ENCODE measurements around the gene SIGLEC15.
"Not testable (repeated sequence)": the region's sequence is repeated elsewhere in the genome, so short reads cannot be mapped to it uniquely, and the experiment has no call there.

Gene SIGLEC15

DNA sequence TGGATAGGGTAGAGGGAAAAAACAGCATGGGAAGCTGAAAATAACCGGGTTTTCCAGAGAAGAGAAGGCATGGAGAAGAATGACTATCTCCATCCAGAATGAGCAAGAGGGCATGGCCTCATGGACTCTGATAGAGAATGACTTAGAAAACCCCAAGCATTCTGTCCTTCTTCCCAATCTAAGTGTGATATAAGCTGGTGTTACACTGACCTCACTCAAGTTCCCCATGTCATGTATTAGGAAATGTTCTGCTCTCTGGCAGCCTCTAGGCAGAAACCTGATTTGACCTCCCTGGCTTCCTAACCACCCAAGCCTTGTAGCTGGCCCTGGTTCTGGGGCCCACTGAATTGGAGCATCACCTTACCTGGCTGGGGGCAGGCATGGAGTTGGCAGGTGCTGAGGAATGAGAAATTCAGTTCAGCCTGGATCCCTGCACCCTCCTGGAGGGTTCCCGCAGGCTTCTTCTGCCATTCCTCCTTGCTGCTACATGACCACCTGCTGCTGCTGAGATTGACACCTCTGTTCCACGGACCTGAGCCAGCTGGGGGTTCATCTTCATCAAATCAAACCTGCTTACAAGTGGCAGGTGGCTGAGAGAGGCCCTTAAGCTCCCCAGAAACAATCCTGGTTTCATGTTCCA, 5.2 kb upstream of the SIGLEC15 start:
- no peak for DNase-seq

DNA sequence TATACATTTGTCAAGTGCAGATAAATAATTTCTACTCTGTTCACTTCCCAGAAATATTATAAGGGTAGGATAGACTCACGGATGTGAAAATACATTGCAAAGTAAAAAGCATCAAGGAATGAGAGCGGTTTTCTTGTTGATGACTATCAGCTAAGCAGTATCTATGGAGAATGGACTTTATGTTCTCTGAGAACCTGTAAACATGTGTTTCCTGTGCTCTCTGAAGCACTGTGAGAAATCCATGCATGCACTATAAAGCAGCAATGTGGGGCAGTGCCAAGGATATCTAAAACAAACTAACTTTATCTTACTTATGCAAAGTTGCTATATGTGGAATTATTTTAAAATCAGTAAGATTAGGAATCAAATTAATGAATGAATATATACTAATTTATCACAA, 4.4 kb upstream of the SIGLEC15 start:
- DNase-seq = no peak

DNA sequence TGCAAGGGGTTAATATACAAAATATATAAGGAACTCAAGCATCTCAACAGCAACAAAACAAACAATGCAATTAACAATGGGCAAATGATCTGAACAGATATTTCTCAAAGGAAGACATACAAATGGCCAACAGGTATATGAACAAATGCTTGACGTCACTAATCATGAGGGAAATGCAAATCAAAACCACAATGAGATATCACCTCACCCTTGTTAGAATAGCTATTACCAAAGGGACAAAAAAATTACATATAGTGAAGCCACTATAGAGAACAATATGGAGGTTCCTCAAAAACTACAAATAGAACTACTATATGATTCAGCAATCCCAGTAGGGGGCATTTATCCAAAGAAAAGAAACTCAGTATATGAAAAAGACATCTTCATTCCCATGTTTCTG, 3.8 kb upstream of the SIGLEC15 start:
- no peak for DNase-seq

DNA sequence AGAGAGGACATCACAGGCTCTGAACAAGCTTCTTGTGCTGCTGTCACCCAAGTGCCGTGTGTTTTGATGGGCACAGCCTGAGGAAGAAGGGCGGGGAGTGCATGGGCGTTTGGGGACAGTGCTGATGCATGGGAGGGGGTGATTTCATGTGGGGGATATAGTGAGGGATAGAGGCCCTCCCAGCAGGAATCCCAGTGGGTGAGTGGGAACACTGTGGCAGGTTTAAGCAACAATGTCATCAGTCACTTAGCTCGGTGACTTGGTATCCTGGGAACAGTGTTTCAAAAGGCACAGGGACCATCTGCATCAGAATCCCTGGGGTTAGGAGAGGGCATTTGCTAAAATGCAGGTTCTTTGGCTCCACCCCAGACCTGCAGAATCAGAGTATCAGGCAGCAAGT, 609 bp downstream of the SIGLEC15 start:
- DNase-seq = no peak

DNA sequence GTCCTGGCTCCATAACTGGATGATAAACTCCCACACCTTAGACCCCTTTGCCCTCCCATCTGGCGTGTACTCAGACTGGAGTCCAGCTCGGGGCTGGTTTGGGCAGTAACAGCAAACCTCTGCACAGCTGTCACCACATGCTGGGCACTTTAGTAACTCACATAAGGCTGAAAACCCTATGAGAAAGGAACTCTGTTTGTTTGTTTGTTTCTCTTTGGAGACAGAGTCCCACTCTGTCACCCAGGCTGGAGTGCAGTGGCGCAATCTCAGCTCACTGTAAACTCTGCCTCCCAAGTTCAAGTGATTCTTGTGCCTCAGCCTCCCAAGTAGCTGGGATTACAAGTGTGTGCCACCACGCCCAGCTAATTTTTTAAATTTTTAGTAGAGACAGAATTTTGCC, 1.2 kb downstream of the SIGLEC15 start:
- DNase-seq = not testable (repeated sequence)

DNA sequence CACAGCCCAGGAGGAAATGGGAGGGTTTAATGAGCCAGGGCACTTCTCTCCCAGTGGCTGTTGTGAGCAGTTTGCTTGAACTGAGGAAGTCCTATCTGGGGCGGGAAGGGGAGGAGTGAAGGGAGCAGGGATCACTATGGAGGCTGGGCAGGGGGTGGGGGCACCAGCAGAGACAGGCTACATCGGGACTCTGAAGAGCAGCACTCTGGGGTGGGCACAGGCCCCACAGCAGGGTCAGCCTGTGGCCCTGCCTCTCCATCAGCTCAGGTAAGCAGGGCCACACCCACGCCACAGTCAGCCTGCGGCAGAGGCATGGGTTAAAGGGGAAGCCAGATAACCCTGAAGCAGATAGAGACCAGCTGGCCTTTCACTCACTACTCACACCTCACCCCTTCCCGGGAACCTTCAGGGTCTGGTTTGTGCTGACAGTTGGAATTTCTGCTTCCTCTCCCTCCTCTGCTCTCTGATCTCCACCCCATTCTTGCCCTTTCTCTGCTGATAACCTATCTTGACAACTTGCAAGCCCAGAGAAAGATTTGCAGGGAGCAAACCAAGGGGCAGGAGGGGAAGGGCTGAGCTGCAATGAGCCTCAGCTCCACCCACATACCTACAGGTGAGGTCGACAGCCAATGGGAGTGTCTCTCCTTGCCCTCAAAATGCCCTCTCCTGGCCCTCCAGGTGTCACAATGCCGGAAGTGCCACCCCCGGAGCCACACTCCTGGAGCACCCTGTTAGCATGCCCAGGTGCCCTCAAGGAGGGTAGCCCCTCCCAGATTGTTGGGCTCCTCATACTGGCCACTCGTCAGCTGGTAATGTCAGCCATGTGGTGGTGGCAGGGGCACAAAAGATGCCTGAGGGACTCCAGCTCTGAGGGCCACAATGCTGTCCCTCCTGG, 3.7 kb downstream of the SIGLEC15 start:
- no peak for DNase-seq

DNA sequence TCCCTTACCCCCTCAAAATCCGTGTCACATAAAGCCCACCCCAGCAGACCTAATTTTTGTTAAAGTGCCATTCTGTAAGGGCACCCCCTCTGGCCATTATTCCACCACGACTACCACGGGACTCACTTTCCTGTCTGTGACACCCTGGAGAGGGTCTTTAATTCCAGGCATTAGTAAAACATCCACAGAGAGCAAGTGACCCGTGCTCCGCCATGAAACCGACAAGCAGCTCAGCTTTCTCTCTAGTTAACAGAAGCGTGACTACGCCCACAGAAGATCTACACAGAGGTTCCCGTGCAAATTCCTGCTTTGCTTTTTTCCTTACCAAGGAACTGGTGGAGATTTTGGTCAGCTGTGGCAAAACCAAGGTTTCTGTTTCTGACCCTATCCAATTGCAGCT, 4.4 kb downstream of the SIGLEC15 start:
- DNase-seq = no peak

DNA sequence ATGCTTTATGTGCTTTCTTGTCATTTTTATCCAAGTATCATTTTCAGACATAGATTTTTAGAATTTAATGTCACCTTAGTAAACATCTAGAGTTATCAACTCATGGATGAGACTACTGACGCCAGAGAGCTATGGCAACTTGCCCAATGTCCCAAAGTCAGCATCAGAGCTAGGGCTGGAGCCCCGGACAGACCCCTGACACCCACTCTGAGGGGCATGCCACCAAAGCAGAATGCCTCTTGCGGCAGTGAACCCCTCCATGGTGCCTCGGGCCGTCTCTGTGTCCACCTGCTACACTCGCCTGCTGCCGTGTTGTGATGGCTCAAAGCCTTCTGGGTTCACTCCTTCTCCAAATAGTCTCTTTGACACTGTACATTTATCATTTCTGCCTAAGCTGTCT, 5.4 kb downstream of the SIGLEC15 start:
- DNase-seq = no peak

DNA sequence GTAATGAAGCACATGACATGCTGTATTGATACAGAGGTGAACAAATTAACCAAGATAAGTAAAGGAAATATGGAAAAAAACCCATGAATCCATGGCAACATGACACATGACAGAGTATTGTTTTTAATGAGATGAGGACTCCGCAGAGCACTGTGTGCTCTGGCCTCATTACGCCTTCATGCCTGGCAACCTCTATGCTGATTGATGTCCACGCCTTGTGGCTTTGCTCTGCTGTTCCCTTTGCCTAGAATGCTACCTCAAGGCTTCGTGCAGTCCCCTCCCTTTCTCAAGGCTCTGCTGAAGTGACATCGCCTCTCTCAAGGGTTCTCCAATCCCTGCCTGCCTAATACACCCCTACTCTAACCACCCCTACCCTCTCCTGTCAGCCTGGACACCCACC, 8.4 kb downstream of the SIGLEC15 start:
- no peak for DNase-seq

DNA sequence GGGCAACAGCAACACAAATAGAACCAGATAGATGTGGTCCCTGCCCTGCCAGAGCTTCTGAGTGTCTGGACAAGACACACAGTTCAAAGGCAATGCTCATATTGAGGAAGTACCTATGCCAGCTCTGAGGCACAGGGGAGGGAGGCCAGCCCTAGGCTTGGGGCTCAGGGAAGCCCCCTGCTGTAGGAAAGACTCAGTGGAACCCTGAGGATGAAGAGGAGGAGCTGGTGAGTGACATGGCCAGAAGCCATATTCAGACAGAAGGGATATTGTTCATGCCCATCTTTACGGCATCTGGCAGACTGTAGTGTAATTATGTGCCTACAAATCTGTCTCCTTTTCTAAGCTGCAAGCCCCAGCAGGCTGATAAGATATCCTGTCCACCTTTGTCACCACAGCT, 8.8 kb downstream of the SIGLEC15 start:
- peak; percentile 7 for DNase-seq

DNA sequence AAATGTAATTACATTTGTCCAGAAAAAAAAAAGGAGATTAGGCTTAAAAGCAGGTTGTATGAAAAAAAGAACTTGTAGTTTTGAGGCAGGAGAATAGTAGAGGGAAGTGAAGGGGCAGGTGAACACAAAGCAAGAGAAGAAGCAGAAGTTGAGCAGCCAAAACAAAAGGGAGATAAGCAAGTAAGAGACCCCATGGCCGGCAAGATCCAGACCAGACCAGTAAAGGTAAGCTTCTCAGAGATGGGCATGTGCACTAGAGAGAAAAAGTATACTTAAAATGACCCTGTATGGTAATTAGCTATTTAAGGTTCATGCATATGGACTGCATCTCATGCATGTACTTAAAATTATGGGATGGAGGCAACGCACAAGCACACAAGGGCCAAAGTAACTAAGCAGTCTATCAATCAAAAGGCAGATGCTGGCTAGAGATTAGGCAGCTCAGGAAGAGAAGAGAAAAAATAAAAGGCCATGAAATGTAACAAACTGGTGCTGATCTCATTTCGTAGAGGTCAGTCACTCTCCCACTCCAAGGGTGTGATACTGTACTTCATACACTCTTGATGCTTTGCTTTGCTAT, 9.7 kb downstream of the SIGLEC15 start:
- no peak for DNase-seq

DNA sequence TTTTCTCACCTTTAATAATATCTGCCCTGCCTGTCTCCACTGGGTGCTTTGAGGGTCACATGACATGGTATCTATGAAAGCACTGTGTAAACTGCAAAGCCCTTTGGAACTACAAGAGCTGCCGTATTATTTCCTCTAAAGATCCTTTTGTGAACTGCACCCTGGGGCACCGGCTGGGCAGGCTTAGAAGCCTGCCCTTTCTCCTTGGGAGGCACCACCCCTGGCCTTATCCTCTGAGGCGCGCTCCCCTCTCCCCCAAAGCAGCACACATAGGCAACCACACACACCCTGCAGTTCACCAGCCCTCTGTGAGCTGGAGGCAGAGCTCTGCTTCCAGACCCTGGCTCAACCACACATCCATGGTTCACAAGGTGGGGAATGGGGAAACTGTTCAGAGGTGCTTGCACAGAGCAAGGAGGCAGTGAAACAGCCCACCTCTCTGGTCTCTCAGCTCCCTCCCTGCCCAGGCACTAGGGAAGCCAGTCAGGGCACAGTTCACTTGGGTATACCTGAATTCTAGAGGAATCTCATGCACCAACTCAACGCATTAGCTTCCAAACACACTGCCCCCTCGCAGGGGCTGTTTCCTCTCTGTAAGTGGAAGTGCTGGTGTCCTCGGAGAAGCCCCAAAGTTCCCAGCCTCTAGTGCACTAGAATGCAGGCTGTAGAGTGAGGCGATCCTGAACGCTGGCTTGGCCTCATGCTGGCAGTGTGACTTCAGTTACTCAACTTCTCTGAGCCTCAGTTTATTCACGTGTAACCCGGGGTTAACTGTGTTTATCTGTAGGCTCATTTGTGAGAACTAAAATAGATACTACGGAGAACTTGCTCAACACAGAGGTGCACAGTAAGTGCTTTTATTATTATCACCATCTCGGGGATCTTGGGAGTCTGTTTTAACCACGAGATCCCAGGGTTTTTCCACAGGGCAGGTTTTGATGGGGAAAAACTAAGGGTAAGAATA, 11.0 kb downstream of the SIGLEC15 start:
- no peak for DNase-seq

DNA sequence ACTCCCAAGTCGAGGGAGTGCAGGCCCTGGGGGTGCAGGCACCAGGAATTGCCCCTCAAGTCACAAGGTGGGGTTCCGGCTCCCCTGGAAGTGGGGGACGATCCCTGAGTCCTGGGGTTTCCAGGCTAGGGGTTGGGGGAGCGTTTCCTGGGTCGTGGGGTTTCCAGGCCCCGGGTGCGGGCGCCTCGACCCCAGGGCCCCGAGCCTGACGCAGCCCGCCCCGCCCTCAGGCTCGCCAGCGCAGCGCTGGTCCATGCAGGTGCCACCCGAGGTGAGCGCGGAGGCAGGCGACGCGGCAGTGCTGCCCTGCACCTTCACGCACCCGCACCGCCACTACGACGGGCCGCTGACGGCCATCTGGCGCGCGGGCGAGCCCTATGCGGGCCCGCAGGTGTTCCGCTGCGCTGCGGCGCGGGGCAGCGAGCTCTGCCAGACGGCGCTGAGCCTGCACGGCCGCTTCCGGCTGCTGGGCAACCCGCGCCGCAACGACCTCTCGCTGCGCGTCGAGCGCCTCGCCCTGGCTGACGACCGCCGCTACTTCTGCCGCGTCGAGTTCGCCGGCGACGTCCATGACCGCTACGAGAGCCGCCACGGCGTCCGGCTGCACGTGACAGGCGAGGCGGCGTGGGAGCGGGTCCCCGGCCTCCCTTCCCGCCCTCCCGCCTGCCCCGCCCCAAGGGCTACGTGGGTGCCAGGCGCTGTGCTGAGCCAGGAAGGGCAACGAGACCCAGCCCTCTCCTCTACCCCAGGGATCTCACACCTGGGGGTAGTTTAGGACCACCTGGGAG, 12.0 kb downstream of the SIGLEC15 start:
- DNase-seq = peak; percentile 44

DNA sequence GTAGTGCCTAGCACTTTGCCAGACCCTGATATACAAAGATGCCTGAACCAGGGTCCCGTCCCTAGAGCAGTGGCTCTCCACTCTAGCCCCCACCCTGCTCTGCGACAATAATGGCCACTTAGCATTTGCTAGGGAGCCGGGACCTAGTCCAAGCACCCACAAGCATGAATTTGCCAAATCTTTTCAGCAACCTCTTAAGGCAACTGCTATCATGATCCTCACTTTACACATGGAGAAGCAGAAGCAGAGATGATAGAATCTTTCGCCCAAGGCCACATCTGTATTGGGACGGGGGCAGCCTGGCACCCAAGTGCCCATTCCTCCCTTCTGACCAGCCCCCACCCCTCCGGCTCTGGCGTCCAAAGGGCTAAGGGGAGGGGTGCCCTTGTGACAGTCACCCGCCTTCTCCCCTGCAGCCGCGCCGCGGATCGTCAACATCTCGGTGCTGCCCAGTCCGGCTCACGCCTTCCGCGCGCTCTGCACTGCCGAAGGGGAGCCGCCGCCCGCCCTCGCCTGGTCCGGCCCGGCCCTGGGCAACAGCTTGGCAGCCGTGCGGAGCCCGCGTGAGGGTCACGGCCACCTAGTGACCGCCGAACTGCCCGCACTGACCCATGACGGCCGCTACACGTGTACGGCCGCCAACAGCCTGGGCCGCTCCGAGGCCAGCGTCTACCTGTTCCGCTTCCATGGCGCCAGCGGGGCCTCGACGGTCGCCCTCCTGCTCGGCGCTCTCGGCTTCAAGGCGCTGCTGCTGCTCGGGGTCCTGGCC, 13.0 kb downstream of the SIGLEC15 start:
- DNase-seq = no peak

DNA sequence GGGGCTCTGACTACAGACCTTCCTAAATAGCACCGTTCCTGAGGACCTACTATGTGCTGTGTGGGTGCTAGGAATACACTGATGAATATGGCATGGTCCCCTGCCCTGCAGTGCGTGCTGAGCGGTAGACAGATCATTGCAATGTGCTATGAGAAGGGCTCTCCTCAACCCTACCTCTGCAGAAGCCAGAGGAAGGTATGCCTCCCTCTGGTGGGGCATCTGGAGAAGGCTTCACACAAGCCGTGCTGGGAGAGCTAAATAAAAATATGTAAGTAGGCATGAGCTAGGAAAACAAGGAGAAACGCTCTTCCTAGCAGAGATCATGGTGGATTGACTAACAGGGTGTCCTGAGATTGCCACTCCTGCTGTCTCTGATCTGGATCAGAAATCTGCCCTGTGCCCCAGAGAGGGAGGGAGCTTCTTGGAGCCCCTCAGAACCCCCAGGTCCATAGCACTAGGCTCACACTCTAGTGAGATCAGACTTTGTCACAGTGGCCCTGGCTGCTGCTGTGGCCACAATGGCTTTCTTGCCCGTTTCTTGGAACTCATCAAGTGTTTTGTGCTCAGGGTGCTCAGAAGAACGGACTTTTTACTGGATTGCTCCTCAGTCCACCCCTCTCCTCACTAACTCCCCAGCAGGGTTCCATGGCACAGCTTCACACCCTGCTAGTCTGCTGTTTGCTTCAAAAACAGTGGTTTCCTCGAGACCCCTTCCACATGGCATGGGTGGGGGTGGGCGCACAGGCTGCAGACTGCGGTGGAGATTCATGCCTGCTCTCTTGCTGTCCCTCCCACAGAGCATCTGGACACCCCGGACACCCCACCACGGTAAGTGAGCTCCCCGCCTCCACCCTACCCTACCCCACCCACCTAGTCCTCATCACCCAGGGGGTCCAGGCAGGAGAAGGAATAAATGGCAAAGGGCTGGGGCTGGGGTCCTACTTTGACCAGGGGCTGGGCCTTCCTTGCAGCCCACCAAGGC, 14.2 kb downstream of the SIGLEC15 start:
- DNase-seq = peak; percentile 54

DNA sequence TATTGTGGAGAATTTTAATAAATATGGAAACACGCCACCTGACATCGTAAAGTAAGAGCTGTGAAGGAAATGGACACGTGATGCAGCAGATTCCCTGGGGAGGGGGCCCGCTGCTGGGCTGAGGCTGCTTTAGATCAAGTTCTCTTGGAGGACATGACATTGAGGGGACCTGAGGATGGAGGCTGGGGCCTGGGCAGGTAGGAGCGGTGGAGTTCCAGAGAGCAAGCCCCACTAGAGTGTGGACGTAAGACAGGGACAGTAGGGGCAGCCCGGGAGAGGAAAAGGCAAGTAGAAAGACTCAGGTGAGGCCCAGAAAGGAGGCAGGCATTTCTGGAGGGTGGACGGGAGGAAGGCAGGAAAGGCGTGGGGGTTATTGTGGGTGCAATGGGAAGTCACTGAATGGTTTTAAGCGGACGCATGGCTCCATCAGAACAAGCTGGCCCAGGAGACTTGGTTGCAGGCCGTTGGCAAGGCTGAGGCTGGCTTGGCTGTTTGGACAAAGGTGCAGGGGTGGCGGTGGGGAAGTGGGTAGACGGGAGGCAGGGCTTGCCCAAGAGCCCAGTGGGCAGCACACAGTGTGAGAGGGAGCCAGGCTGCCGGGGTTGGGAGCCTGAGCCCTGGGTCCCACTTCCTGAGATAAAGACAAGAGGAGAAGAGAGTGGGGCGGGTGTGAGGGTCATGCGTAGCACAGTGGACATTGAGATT, 15.7 kb downstream of the SIGLEC15 start:
- DNase-seq = no peak

DNA sequence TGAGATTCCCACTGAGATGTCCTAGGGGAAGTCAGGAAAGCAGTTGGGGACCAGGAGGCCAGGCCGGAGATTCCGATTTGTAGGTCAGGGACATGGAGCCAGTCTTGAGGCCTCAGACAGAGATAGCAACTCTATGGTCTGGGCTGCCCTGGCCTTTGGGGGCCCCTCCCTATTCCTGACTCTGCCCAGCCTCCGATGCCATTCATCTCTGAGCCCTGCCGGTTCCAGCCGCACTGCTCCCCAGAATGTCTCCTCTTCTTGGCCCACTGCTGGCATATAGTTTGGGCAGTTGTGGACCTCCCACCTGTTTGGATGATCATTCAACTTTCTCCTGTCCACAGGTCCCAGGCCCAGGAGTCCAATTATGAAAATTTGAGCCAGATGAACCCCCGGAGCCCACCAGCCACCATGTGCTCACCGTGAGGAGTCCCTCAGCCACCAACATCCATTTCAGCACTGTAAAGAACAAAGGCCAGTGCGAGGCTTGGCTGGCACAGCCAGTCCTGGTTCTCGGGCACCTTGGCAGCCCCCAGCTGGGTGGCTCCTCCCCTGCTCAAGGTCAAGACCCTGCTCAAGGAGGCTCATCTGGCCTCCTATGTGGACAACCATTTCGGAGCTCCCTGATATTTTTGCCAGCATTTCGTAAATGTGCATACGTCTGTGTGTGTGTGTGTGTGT, 16.4 kb downstream of the SIGLEC15 start:
- DNase-seq = no peak

DNA sequence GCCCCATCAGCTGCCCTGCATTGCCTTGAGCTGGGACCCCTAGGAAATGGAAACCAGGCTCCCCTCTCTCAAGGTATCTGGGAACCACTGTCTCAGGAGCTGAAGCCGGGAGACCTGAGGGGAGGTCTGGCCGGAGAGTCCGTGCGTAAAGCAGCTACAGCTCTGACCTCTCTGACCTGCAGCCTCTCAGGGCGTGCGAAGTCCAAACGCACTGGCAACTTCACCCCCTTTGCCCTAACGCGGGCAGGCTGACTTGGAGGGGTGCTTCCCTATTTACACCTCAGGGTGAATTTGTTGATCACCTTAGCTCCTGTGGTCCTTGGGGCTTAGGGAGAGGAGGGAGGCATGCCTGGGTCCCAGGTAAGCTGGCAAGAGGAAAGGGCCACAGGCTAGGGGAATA, 17.5 kb downstream of the SIGLEC15 start:
- no peak for DNase-seq

DNA sequence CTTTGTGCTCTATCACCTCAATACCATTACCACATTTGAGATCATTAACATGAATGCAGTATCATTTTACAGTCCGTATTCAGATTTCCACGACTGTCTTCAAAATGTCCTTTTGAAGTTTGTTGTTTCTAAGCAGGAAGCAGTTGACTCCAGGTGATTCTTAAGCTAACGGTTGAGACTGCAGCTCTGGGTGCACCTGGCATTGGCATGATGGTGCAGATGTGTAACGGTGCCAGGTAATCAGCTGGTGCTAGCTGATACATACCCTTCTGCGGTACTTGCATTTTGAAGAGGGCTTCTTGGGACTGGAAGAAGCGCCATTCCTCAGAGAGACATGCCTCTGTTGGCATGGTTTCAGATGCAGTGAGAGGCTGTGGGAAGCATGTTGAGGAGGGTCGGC, 19.5 kb downstream of the SIGLEC15 start:
- peak; percentile 25 for DNase-seq
